Activated B cell treated with CpG ODN at 0.5 μM for 24 hours (primary cell): ENCODE results near the gene NR3C2. TPM values are rescaled to one million over a fixed set of nuclear protein-coding genes. Genes with fewer than 3 reads are reported as not detected.

Experiments used
- ATAC-seq: fragments of 200-7000 bp; cut with Tn5 transposase; one replicate; pipeline ENCODE4 v1.10.0; 2021; ENCODE audit warnings: low read depth, mild to moderate bottlenecking, moderate library complexity
- CTCF ChIA-PET: fragments of 350-600 bp; sonication (Branson Sonifier 250); formaldehyde crosslinking; loops from one replicate; lab custom pipeline; 2021; ENCODE audit warnings: antibody characterized with exemption; lab: Charles Lee
- POLR2A ChIA-PET: fragments of 350-600 bp; sonication (Branson Sonifier 250); formaldehyde crosslinking; loops from one replicate; lab custom pipeline; 2021; ENCODE audit warnings: antibody characterized with exemption; lab: Charles Lee
- DNase-seq: peaks from one replicate; pipeline ENCODE4 v3.0.0; 2022
- H3K27ac Mint-ChIP-seq: one replicate; pipeline ENCODE4 v1.8.0; 2020; ENCODE audit warnings: mixed read lengths
- H3K27me3 Mint-ChIP-seq: one replicate; pipeline ENCODE4 v1.8.0; 2021; ENCODE audit warnings: mixed read lengths
- H3K36me3 Mint-ChIP-seq: one replicate; pipeline ENCODE4 v1.8.0; 2021; ENCODE audit warnings: low read depth, mixed read lengths
- H3K4me1 Mint-ChIP-seq: one replicate; pipeline ENCODE4 v1.8.0; 2021; ENCODE audit warnings: mixed read lengths
- H3K4me3 Mint-ChIP-seq: one replicate; pipeline ENCODE4 v1.8.0; 2020; ENCODE audit warnings: mild to moderate bottlenecking, mixed read lengths
- H3K9me3 Mint-ChIP-seq: one replicate; pipeline ENCODE4 v1.8.0; 2020; ENCODE audit warnings: mixed read lengths
- intact Hi-C: fragments of 100-400 bp; cut with micrococcal nuclease; formaldehyde crosslinking; loops from one replicate; pipeline ENCODE4 v1.15.1; 2024
- total RNA-seq: library from RNA; stranded (reverse); gene quantifications from 2 replicates; pipeline ENCODE4 v1.2.3, GENCODE V29; 2022
- TF ChIP-seq, protein P1 (sequence below): fragments of 200-600 bp; IDR thresholded peaks from one replicate; pipeline ENCODE4 v1.8.0; 2022; ENCODE audit warnings: antibody characterized with exemption, mild to moderate bottlenecking

Gene NR3C2
- total RNA-seq, 1 donor from 2014 or later: 4.5 TPM

DNA sequence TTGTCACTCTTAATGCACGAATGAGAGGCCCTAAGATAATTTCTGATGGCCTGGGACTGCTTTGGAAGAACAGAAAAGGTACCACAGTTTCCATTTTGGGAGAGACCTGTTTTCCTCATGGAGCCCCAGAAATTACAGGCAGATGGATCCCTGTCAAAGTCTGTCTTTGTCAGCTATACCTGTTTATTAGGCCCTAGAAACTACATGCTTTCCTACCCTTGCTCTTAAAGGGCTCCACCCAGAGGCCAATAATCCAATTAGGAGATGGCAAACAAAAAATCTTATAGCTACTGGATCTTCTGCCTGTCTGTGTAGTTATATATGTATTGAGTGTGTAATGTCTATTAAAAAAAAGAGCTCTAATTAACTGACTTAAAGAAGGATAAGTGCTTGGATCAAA lies 141.3 kb downstream of the NR3C2 start:
- ATAC-seq (no peak), DNase-seq (no peak)
- H3K27ac Mint-ChIP-seq: no peak overlapping the region
- TF ChIP-seq, protein P1, sequence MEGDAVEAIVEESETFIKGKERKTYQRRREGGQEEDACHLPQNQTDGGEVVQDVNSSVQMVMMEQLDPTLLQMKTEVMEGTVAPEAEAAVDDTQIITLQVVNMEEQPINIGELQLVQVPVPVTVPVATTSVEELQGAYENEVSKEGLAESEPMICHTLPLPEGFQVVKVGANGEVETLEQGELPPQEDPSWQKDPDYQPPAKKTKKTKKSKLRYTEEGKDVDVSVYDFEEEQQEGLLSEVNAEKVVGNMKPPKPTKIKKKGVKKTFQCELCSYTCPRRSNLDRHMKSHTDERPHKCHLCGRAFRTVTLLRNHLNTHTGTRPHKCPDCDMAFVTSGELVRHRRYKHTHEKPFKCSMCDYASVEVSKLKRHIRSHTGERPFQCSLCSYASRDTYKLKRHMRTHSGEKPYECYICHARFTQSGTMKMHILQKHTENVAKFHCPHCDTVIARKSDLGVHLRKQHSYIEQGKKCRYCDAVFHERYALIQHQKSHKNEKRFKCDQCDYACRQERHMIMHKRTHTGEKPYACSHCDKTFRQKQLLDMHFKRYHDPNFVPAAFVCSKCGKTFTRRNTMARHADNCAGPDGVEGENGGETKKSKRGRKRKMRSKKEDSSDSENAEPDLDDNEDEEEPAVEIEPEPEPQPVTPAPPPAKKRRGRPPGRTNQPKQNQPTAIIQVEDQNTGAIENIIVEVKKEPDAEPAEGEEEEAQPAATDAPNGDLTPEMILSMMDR: no peak
- H3K4me3 Mint-ChIP-seq: no peak overlapping the region
- no peaks in the 10 kb centered on the region for H3K4me1 Mint-ChIP-seq
- H3K36me3 Mint-ChIP-seq: peaks cover 2% of the 10 kb centered on the region
- CTCF ChIA-PET: interaction anchor here (0.7 kb wide), 1 partner anchor 244 kb away, joined by 3 read pairs; no protein-coding TSS in a partner anchor
- no peaks in the 10 kb centered on the region for H3K27me3 Mint-ChIP-seq
- POLR2A ChIA-PET: no interaction called here
- H3K9me3 Mint-ChIP-seq: peaks cover 6% of the 10 kb centered on the region
- intact Hi-C loops: no loop called here

DNA sequence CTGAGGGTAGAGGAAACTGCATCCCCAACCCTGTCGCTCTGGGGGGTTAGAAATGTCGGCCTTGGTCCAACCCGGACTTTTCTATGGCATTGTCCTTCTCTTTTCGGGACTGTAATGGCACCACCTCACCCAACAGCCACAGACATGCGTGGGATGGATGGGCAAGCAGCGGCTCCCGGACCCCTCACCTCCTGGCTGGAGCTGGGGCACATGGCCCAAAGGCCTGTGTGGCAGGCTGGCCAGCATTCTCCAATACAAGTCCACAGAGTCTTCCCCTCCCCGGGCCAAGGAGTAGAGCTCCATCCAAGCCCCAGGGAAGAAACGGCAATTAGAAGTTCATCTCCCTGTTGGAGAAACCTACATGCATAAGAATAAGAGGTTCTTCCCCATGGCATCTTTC lies 142.9 kb downstream of the NR3C2 start:
- H3K36me3 Mint-ChIP-seq: peaks cover 2% of the 10 kb centered on the region
- TF ChIP-seq, protein P1: no peak
- ChIA-PET POLR2A (no interaction called here), CTCF (no interaction called here)
- no peak overlapping the region for H3K4me3 Mint-ChIP-seq
- peaks cover 6% of the 10 kb centered on the region for H3K9me3 Mint-ChIP-seq
- no peak overlapping the region for H3K27ac Mint-ChIP-seq
- H3K4me1 Mint-ChIP-seq: no peaks in the 10 kb centered on the region
- no peaks in the 10 kb centered on the region for H3K27me3 Mint-ChIP-seq
- ATAC-seq (no peak), DNase-seq (no peak)
- intact Hi-C loops: no loop called here

DNA sequence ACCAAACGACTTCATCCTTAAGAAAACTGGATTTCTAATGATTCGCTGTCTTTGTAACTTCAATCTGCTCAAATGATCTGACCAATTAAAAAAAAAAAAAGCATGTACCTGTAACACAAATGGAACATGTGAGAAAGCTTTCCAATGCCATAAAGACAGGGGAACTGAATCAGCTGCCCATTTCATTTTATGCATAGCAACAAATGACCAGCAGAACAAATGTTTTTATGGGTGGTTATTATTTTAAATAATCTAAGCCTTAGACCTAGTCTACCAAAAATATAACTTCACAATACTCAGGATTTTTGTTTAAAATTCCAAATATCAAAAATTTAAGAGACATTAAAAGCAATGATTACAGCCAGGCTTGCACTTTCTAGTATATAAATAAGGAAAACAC lies 145.7 kb downstream of the NR3C2 start:
- intact Hi-C loops: no loop called here
- POLR2A ChIA-PET: no interaction called here
- DNase-seq (no peak), ATAC-seq (no peak)
- Mint-ChIP-seq H3K36me3 (no peaks in the 10 kb centered on the region), H3K4me1 (no peaks in the 10 kb centered on the region), H3K27me3 (no peaks in the 10 kb centered on the region), H3K27ac (no peak overlapping the region), H3K4me3 (no peak overlapping the region), H3K9me3 (peaks cover 4% of the 10 kb centered on the region)
- TF ChIP-seq, protein P1: no peak
- CTCF ChIA-PET: no interaction called here

DNA sequence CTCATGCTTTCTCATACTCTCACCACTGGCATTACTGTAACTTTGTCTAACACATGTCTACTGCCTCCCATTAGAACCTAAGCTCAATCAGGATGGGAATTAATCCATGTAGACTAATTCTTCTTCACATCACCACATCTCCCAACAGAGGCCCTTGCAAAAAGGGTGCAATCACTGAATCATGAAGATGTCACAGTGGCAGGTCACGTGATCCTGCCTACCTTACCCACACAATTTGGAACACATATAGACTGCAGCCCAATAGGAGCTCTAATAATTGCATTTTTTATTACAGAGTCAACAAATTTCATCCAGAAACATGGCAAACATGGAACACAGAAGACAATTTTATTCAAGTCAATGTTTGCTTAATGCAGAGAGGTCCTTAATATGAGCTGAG lies 146.6 kb downstream of the NR3C2 start:
- ChIA-PET CTCF (no interaction called here), POLR2A (no interaction called here)
- no peak overlapping the region for H3K4me3 Mint-ChIP-seq
- H3K27me3 Mint-ChIP-seq: no peaks in the 10 kb centered on the region
- H3K9me3 Mint-ChIP-seq: peaks cover 2% of the 10 kb centered on the region
- intact Hi-C loops: no loop called here
- H3K27ac Mint-ChIP-seq: no peak overlapping the region
- H3K4me1 Mint-ChIP-seq: no peaks in the 10 kb centered on the region
- H3K36me3 Mint-ChIP-seq: no peaks in the 10 kb centered on the region
- DNase-seq: no peak
- no peak for ATAC-seq
- TF ChIP-seq, protein P1: no peak

DNA sequence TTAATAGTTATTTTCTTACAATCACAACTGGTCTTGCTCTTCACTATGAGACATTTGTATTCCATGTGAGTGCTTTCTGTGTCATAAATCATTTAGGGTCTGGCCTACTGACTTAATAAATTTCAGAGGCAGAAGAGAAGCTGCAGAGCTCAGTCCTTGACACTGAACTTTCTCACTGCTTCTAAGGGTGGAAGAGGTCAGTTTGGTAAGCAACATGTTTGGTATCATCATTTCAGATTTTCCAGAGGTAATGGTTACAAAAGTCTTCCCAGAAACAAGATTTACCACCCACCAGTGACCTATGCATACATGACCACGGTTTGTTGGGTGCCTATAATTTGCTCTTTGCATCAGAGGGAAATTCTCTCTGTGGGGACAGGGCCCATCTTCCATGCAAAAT lies 148.6 kb downstream of the NR3C2 start:
- CTCF ChIA-PET: no interaction called here

More for the DNA sequence above, 148.6 kb downstream of the NR3C2 start:
- POLR2A ChIA-PET: no interaction called here
- H3K27me3 Mint-ChIP-seq: no peaks in the 10 kb centered on the region
- no peak overlapping the region for H3K4me3 Mint-ChIP-seq
- no peaks in the 10 kb centered on the region for H3K4me1 Mint-ChIP-seq
- intact Hi-C loops: no loop called here
- H3K9me3 Mint-ChIP-seq: no peaks in the 10 kb centered on the region
- DNase-seq (no peak), ATAC-seq (no peak)
- H3K36me3 Mint-ChIP-seq: no peaks in the 10 kb centered on the region
- H3K27ac Mint-ChIP-seq: no peak overlapping the region
- TF ChIP-seq, protein P1: no peak
